ENCODE measurements around the gene TESK2.
A peak's percentile ranks its signal among the peaks of the same experiment; 100 is the strongest.
"Not testable (repeated sequence)": the region's sequence is repeated elsewhere in the genome, so short reads cannot be mapped to it uniquely, and the experiment has no call there.

The TESK2 gene

GRCh38 chr1:45479039-45479748 lies 11.8 kb downstream of the TESK2 start:
- intact Hi-C loops (cut with DNase I) = no loop called here
- no peak for DNase-seq

GRCh38 chr1:45478121-45478814 lies 12.7 kb downstream of the TESK2 start:
- intact Hi-C loops (cut with DNase I) = no loop called here
- DNase-seq = no peak

GRCh38 chr1:45477646-45478045 lies 13.3 kb downstream of the TESK2 start:
- DNase-seq = no peak
- intact Hi-C loops (cut with DNase I) = no loop called here

- intact Hi-C loops (cut with DNase I); DNase-seq: not testable (repeated sequence)
Measured at GRCh38 chr1:45474194-45474593, 16.8 kb downstream of the TESK2 start.

GRCh38 chr1:45473302-45473701 lies 17.7 kb downstream of the TESK2 start:
- no peak for DNase-seq
- intact Hi-C loops (cut with DNase I) = no loop called here

GRCh38 chr1:45470306-45470798 lies 20.6 kb downstream of the TESK2 start:
- intact Hi-C loops (cut with DNase I) = no loop called here
- DNase-seq = no peak

- intact Hi-C loops (cut with DNase I); DNase-seq: not testable (repeated sequence)
Measured at GRCh38 chr1:45467353-45467752, 23.6 kb downstream of the TESK2 start.

- intact Hi-C loops (cut with DNase I) = no loop called here
- DNase-seq = no peak
Measured at GRCh38 chr1:45465277-45465676, 25.7 kb downstream of the TESK2 start.

- intact Hi-C loops (cut with DNase I) = no loop called here
- peak in 1 of 42 donors; percentile 31 for DNase-seq
Measured at GRCh38 chr1:45458894-45459293, 32.1 kb downstream of the TESK2 start.

GRCh38 chr1:45456531-45456930 lies 34.4 kb downstream of the TESK2 start:
- DNase-seq = no peak
- intact Hi-C loops (cut with DNase I) = no loop called here

GRCh38 chr1:45455162-45455561 lies 35.8 kb downstream of the TESK2 start:
- intact Hi-C loops (cut with DNase I) = no loop called here
- no peak for DNase-seq

- intact Hi-C loops (cut with DNase I) = no loop called here
- no peak for DNase-seq
Measured at GRCh38 chr1:45454464-45454863, 36.5 kb downstream of the TESK2 start.

- intact Hi-C loops (cut with DNase I) = no loop called here
- no peak for DNase-seq
Measured at GRCh38 chr1:45452503-45452902, 38.5 kb downstream of the TESK2 start.

GRCh38 chr1:45448357-45448756 lies 42.6 kb downstream of the TESK2 start:
- DNase-seq = no peak
- intact Hi-C loops (cut with DNase I) = no loop called here

GRCh38 chr1:45446950-45447672 lies 43.9 kb downstream of the TESK2 start:
- intact Hi-C loops (cut with DNase I) = no loop called here
- DNase-seq = no peak

GRCh38 chr1:45446530-45446929 lies 44.4 kb downstream of the TESK2 start:
- DNase-seq = no peak
- intact Hi-C loops (cut with DNase I) = no loop called here

GRCh38 chr1:45444609-45445131 lies 46.3 kb downstream of the TESK2 start:
- no peak for DNase-seq
- intact Hi-C loops (cut with DNase I) = no loop called here

GRCh38 chr1:45443580-45444446 lies 47.1 kb downstream of the TESK2 start:
- intact Hi-C loops (cut with DNase I) = no loop called here
- no peak for DNase-seq

GRCh38 chr1:45442272-45442671 lies 48.7 kb downstream of the TESK2 start:
- DNase-seq = no peak
- intact Hi-C loops (cut with DNase I) = no loop called here
